HG03039 (cell line): ENCODE measurements around the gene DDX3X.
A peak's percentile ranks its signal among the peaks of the same experiment; 100 is the strongest.
"Not testable (repeated sequence)": the region's sequence is repeated elsewhere in the genome, so short reads cannot be mapped to it uniquely, and the experiment has no call there.

Source experiments
- ATAC-seq: cut with Tn5 transposase; IDR thresholded peaks from one replicate; pipeline ENCODE4 v1.9.1; 2021; ENCODE audit warnings: mild to moderate bottlenecking, moderate library complexity; ENCODE audit not compliant: unreplicated experiment

DDX3X gene

DNA sequence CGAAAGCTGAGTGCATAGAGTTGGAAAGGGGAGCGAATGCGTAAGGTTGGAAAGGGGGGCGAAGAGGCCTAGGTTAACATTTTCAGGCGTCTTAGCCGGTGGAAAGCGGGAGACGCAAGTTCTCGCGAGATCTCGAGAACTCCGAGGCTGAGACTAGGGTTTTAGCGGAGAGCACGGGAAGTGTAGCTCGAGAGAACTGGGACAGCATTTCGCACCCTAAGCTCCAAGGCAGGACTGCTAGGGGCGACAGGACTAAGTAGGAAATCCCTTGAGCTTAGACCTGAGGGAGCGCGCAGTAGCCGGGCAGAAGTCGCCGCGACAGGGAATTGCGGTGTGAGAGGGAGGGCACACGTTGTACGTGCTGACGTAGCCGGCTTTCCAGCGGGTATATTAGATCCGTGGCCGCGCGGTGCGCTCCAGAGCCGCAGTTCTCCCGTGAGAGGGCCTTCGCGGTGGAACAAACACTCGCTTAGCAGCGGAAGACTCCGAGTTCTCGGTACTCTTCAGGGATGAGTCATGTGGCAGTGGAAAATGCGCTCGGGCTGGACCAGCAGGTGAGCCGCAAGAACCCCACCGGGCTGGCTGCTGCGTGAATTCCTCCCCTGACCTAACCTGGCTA, at the start of gene DDX3X:
Gene DDX3X (plus strand): TSS at position 419 of the 619 bp plus-strand sequence. CDS start 91 bp downstream, at position 510.
- peak; percentile 52 for ATAC-seq

DNA sequence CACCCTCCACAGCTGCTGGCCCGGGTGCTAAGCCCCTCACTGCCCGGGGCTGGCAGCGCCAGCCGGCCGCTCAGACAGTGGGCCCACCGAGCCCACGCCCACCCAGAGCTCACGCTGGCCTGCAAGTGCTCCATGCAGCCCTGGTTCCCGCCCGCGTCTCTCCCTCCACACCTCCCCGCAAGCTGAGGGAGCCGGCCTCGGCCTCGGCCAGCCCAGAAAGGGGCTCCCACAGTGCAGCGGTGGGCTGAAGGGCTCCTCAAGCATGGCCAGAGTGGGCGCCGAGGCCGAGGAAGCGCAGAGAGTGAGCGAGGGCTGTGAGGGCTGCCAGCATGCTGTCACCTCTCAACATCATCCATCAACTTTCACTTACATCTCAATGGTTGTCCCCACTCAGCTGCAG, 48.0 kb upstream of the DDX3X start:
- ATAC-seq: not testable (repeated sequence)

DNA sequence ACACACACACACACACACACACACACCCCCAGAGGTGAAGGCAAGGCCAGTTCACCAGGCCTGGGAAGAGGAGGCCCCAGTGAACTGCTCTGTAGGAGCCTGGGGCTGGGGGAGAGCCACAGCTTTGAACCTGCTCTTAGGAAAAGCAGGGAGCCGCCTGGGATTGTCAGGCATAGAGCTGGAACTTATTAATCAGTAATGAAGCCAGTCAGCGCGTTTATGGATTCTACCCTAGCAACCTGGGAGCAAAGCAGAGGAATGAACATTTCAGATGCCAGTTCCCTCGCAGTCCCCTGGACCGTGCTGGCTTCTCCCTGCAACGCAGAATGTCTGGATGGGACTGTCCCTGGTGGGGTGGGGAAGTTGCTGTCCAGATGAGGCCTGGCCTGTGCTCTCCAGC, 45.3 kb upstream of the DDX3X start:
- no peak for ATAC-seq

GRCh38 chrX:41289095-41289494, 44.9 kb upstream of the DDX3X start:
- ATAC-seq: no peak

DNA sequence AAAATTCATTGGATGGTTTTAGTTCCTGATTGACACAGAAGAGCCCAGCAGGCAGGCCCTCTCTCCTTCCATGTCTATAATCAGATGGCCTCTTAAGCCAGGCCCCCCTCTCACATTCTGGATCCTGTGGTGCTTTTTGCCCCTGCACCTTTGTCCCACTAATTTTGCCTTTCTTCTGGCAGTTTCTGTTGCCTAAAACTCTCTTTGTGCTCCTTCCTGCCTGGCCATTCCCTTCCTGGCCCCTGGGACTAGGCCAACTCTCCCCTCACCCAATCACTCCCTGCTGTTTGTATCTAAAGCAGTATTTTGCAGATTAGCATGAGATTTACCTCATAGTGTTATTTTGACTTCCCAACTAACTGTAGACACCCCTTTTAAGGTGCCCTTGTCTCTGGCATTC, 42.7 kb upstream of the DDX3X start:
- ATAC-seq: no peak

- no peak for ATAC-seq
These were observed 40.7 kb upstream of the DDX3X start for GRCh38 chrX:41293269-41293668.

DNA sequence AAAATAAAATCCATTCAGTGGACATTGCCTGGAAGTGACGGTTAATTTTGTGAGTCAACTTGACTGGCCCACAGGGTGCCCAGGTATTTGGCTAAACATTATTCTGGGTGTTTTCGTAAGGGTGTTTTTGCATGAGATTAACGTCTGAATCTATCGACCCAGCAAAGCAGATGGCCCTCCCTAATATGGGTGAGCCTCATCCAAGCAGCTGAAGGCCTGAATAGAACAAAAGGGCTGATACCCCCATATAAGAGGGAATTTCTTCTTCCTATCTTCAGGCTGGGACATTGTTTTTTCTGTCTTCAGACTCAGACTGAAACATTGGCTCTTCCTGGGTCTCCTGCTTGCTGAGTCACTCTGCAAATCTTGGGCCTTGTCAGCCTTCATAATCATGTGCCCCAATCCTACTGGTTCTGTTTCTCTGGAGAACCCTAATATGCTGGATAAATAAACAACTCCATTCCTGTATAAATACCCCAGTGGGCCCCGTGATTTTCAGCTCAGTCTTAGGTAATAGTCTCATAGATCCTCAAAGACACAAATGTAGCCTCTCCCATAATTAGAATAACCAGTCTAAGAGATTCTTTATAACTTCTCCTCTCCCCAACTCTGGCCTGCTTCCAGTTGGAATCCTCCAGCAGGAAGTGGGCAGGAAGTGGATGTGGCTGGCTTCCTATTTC, 33.1 kb upstream of the DDX3X start:
- ATAC-seq: no peak

- no peak for ATAC-seq
These were observed 32.5 kb upstream of the DDX3X start for GRCh38 chrX:41301438-41301824.

GRCh38 chrX:41302370-41302769, 31.6 kb upstream of the DDX3X start:
- ATAC-seq: no peak

- ATAC-seq: no peak
These were observed 30.9 kb upstream of the DDX3X start for GRCh38 chrX:41303013-41303412.

- no peak for ATAC-seq
These were observed 29.8 kb upstream of the DDX3X start for GRCh38 chrX:41304178-41304577.

DNA sequence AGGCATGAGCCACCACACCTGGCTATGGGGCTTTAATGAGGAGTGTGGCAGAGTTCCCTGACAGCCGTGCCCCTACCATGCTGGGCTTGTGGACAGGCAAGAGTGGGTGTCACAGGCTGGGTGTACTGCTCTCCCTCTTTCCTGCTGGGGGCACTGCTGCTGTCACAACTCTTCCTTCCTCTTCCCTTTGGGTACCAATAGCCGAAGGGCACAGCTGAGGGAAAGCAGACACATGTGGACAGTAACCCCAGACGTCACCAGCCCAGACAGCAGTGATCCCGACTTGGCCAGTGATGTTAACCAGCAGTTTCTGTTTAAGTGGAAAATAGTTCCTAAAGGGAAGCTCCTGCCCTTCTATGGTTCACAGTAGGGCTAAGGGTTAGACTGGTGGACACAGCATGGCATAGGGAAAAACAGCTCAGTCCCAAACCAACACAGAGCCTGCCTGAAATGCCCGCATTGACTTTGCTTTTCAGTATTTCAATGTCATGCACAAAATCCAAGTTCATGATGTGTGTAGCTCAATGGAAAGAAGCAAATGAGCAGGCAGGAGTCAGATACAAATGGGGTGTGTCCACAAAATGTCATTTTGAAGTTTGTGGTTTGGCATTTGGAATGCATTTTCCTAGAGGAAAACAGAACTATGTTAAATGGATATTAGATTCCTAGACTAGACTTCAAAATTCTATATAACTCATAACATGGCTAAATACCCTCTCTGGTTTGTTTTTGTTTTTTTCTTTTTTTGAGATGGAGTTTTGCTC, 24.9 kb upstream of the DDX3X start:
- no peak for ATAC-seq

DNA sequence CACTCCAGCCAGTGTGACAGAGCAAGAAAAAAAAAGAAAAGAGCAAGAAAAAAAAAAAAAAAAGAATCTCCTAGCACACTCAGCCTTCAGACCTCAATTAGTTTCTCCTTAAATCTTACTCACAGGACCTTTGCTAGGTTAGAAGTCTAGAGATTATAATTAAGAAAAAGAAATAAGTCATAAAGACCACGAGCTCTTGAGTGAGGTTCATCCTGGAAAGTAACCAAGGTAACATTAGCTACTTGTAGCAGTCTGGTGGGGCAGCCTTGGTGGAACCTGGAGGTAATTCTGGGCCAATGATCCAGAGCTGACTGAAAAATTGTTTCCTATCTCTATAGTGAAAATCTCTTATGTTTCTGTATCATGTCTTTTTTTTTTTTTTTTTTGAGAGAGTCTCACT, 21.2 kb upstream of the DDX3X start:
- ATAC-seq: no peak

DNA sequence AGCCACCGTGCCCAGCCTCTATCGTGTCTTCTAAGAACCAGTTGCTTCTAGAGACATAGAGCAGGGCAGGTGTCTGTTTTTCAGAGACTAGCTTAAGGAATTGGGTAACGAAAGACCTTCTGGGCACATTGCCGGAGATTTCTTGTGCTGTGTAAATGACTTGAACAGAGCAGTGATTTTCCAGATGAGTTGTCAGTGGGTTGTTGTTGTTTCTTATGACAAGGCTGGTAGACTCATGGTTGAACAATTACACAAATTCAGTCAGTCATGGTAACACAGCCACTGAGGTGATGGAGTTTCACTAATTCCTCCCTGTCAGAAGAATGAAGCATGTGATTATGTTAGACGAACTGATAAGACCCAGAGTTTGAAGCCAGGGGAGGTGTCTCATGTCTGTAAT, 20.5 kb upstream of the DDX3X start:
- no peak for ATAC-seq

DNA sequence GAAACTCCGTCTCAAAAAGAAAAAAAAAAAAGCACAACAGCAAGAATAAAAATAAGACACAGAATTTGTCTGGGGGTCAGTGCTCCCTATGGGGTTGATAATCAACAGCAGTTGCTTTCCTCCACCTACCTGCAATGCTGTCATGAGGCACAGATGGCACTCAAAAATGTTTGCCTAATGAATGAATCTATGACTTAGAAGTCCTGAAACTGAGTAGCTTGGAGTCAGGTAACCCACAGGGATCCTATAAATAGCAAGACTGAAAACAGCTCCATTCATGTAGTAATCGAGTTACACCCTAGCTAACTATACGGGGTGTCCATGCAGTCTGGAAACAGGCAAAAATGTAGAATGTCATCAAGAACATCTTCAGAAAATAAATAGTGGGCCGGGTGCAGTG, 19.8 kb upstream of the DDX3X start:
- no peak for ATAC-seq

GRCh38 chrX:41314881-41315280, 19.1 kb upstream of the DDX3X start:
- ATAC-seq: no peak

GRCh38 chrX:41316266-41316665, 17.7 kb upstream of the DDX3X start:
- not testable (repeated sequence) for ATAC-seq

GRCh38 chrX:41317477-41318208, 16.3 kb upstream of the DDX3X start:
- no peak for ATAC-seq

DNA sequence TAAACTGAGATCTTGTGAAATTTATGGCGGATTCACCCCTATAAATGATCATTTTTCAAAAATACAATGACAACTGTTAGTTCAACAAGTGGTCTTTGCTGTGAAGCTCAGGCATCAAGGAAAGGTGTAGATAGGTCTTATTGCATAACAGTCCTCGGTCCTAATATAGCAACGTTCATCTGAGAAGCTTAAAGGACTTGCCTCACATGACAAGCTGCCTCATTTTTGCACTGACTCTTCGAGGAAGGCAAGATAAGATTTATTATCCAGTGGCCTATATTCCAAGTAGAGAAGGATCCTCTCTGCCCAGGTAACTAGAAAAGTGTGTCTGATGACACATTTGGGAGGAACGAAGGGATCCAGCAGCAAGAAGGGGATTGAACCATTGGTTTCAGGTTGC, 13.6 kb upstream of the DDX3X start:
- no peak for ATAC-seq

DNA sequence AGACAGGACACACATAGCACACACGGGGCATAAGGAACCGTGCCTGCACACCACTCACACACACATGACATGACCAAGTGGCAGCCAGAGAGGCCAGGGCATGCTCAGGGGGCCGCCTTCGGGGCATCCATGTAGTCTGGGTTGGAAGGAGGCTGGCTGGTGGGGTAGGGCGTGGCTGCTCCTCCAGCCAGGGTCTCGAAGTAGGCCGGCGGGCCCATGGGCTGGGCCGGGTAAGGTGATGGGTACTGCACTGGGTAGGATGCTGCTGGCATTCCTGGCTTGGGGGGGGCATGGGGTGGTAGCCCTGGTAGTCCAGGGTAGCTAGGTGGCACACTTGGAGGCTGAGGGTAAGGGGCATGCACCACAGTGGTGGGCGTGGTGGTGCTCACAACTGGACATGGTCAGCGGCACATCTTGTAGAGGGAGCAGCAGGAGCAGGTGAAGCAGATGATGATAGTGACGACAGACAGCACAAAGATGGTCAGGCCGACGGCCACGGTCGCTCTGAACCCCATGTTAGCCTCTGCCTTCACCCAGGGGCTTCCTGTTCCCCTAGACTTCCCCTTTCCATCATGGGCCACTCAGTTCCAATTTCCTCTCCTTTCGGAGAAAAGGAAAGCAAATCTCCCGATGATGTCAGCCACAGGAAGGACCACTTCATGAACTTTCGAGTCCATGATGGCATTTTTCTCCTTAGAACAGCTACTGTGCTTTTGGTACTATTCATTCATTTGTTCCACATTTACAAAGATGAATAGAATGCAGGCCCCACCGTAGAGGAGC, 10.9 kb upstream of the DDX3X start:
- no peak for ATAC-seq

GRCh38 chrX:41326431-41326830, 7.5 kb upstream of the DDX3X start:
- no peak for ATAC-seq
